ENCODE results near the gene CTRB2.
"Not testable (repeated sequence)": the region's sequence is repeated elsewhere in the genome, so short reads cannot be mapped to it uniquely, and the experiment has no call there.

The CTRB2 gene

GRCh38 chr16:75205961-75206748 is 806 bp downstream of the CTRB2 start:
- DNase-seq (ENCODE audit: low read depth in 1 of 2, low spot score in 1 of 2) = not testable (repeated sequence)

GRCh38 chr16:75205438-75205837 is 1.5 kb downstream of the CTRB2 start:
- not testable (repeated sequence) for DNase-seq (ENCODE audit: low read depth in 1 of 2, low spot score in 1 of 2)

- not testable (repeated sequence) for DNase-seq (ENCODE audit: low read depth in 1 of 2, low spot score in 1 of 2)
Observed at GRCh38 chr16:75204905-75205304, 2.1 kb downstream of the CTRB2 start.

- DNase-seq (ENCODE audit: low read depth in 1 of 2, low spot score in 1 of 2) = no peak
Observed at GRCh38 chr16:75204410-75204758, 2.6 kb downstream of the CTRB2 start.

GRCh38 chr16:75203667-75204409 is 3.1 kb downstream of the CTRB2 start:
- no peak for DNase-seq (ENCODE audit: low read depth in 1 of 2, low spot score in 1 of 2)

GRCh38 chr16:75203096-75203495 is 3.9 kb downstream of the CTRB2 start:
- DNase-seq (ENCODE audit: low read depth in 1 of 2, low spot score in 1 of 2) = no peak

- no peak for DNase-seq (ENCODE audit: low read depth in 1 of 2, low spot score in 1 of 2)
Observed at GRCh38 chr16:75202069-75202590, 4.8 kb downstream of the CTRB2 start.

- no peak for DNase-seq (ENCODE audit: low read depth in 1 of 2, low spot score in 1 of 2)
Observed at GRCh38 chr16:75198135-75198600, 8.8 kb downstream of the CTRB2 start.

GRCh38 chr16:75197522-75198134 is 9.3 kb downstream of the CTRB2 start:
- no peak for DNase-seq (ENCODE audit: low read depth in 1 of 2, low spot score in 1 of 2)

- DNase-seq (ENCODE audit: low read depth in 1 of 2, low spot score in 1 of 2) = no peak
Observed at GRCh38 chr16:75196836-75197235, 10.1 kb downstream of the CTRB2 start.

- DNase-seq (ENCODE audit: low read depth in 1 of 2, low spot score in 1 of 2) = no peak
Observed at GRCh38 chr16:75195811-75196790, 10.9 kb downstream of the CTRB2 start.

GRCh38 chr16:75193730-75194444 is 13.1 kb downstream of the CTRB2 start:
- no peak for DNase-seq (ENCODE audit: low read depth in 1 of 2, low spot score in 1 of 2)

GRCh38 chr16:75193265-75193650 is 13.7 kb downstream of the CTRB2 start:
- DNase-seq (ENCODE audit: low read depth in 1 of 2, low spot score in 1 of 2) = no peak

- no peak for DNase-seq (ENCODE audit: low read depth in 1 of 2, low spot score in 1 of 2)
Observed at GRCh38 chr16:75192606-75193264, 14.2 kb downstream of the CTRB2 start.

GRCh38 chr16:75189638-75190245 is 17.2 kb downstream of the CTRB2 start:
- no peak for DNase-seq (ENCODE audit: low read depth in 1 of 2, low spot score in 1 of 2)

- DNase-seq (ENCODE audit: low read depth in 1 of 2, low spot score in 1 of 2) = no peak
Observed at GRCh38 chr16:75188832-75189477, 18.0 kb downstream of the CTRB2 start.

- DNase-seq (ENCODE audit: low read depth in 1 of 2, low spot score in 1 of 2) = no peak
Observed at GRCh38 chr16:75181630-75182029, 25.3 kb downstream of the CTRB2 start.

- no peak for DNase-seq (ENCODE audit: low read depth in 1 of 2, low spot score in 1 of 2)
Observed at GRCh38 chr16:75179208-75179607, 27.8 kb downstream of the CTRB2 start.

Data from stimulated activated CD4-positive, alpha-beta T cell treated with anti-CD3 and anti-CD28 coated beads, Interleukin-15, amount 100 ng/mL, for 1 hour (primary cell).